PC-9 (cell line): ENCODE data around the gene ASTN2.

ENCODE experiments used
- EZH2 ChIP-seq: fragments of 200-600 bp; sonication (generic); IDR thresholded peaks from 2 replicates; pipeline ENCODE4 v1.8.0; 2017; ENCODE audit warnings: antibody characterized with exemption, low read depth
- TF ChIP-seq, protein P1 (sequence below): fragments of 200-600 bp; sonication (generic); conservative IDR thresholded peaks from 2 replicates; pipeline ENCODE4 v1.6.1; 2017; ENCODE audit warnings: mixed run types, antibody characterized with exemption, mild to moderate bottlenecking, moderate library complexity

DNA sequence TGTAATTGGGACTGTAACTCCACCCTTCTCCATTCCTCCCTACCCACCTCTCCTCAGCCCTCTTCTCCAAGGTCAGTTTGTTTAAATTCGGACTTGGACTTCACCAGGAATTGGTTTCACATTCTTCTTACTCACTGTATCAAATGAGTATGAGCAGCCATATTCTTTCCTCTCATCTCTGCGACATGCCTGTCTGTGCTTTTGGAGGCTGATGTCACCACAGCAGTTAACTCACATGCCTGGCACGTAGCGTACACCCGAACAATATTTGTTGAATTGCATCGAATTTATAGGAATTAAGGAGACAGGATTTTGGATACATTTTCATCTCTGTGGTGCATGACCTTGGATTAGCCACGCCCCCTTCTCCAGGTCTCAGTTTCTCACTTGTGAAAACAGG, 291.1 kb downstream of the ASTN2 start:
- TF ChIP-seq, protein P1, sequence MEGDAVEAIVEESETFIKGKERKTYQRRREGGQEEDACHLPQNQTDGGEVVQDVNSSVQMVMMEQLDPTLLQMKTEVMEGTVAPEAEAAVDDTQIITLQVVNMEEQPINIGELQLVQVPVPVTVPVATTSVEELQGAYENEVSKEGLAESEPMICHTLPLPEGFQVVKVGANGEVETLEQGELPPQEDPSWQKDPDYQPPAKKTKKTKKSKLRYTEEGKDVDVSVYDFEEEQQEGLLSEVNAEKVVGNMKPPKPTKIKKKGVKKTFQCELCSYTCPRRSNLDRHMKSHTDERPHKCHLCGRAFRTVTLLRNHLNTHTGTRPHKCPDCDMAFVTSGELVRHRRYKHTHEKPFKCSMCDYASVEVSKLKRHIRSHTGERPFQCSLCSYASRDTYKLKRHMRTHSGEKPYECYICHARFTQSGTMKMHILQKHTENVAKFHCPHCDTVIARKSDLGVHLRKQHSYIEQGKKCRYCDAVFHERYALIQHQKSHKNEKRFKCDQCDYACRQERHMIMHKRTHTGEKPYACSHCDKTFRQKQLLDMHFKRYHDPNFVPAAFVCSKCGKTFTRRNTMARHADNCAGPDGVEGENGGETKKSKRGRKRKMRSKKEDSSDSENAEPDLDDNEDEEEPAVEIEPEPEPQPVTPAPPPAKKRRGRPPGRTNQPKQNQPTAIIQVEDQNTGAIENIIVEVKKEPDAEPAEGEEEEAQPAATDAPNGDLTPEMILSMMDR = no peak
- TF ChIP-seq EZH2 = no peak
